HepG2 (cell line): ENCODE results near the gene KRTAP20-4.

Experiments
- TOE1 ChIP-seq: sonication (generic); formaldehyde crosslinking; IDR thresholded peaks from 2 replicates; pipeline ENCODE4 v1.4.0; 2020; ENCODE audit warnings: mild to moderate bottlenecking, missing genetic modification reagents
- ZBTB43 ChIP-seq: sonication (generic); formaldehyde crosslinking; conservative IDR thresholded peaks from 2 replicates; pipeline ENCODE4 v1.4.0; 2020; ENCODE audit warnings: missing genetic modification reagents
- ZFP91 ChIP-seq: sonication (generic); formaldehyde crosslinking; IDR thresholded peaks from 2 replicates; pipeline ENCODE4 v1.9.0; 2022; ENCODE audit warnings: missing genetic modification reagents, mild to moderate bottlenecking, borderline replicate concordance

- TF ChIP-seq ZFP91 (no peak), ZBTB43 (CRISPR knock-in tag) (no peak), TOE1 (CRISPR knock-in tag) (no peak)
These were observed 42.7 kb upstream of the KRTAP20-4 start for GRCh38 chr21:30577766-30578165.
